ENCODE measurements around the gene CCL20. TPM values are rescaled to one million over a fixed set of nuclear protein-coding genes. Genes with fewer than 3 reads are reported as not detected.

The CCL20 gene
- total RNA-seq, 2 donors from 2014 or later = not detected

DNA sequence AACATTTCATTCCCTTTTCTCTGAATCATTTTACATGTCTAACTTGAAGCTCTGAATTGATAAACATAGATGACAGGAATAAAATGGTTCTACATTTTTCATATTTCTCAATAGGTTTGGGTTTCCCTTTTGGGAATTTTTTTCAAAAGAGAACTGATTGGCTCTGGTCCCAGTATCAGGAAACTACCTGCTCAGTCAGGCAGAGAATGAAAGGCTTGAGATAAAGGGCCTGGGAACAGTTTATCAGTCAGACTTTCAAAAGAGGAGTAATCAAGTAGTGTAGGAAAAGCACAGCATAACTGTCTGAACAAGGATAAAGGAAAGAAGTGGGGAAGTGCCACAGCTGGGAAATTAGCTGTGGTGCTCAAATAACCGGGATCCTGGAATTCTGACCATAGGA is 28.3 kb upstream of the CCL20 start:
- H3K27ac Mint-ChIP-seq = no peak overlapping the region

DNA sequence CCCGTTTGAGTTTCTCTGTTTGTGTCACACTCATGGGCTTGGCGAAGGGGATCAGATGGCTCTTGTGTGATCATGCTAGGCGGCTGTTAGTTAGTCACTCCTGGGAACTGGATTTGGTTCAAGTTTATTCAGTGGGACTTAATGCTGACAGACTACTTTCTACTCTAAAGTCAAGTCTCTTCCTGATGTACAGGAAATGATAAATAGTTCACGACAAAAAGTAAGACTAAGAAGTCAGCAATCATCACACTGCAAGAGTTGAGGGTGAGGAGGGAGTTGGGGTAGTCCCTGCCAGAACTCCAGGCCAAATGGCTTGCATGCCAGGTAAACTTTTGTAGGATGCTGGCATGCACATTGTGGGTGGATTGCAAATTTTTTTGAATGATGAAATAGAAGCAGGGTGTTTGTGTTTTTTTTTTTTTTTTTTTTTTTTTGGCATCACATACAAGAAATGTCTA is 25.1 kb upstream of the CCL20 start:
- no peak for DNase-seq
- H3K9me3 ChIP-seq (ENCODE audit: control insufficient read depth, low read length) = no peaks in the 10 kb centered on the region
- H3K36me3 ChIP-seq (ENCODE audit: control insufficient read depth, insufficient read depth, low read length) = no peaks in the 10 kb centered on the region
- 96 to 100% methylated on average over 2 to 4 of the region's 4 CpGs for WGBS, 2 experiments (ENCODE audit: insufficient coverage in 1 of 2, insufficient read length in 1 of 2)
- TF ChIP-seq, protein P1, sequence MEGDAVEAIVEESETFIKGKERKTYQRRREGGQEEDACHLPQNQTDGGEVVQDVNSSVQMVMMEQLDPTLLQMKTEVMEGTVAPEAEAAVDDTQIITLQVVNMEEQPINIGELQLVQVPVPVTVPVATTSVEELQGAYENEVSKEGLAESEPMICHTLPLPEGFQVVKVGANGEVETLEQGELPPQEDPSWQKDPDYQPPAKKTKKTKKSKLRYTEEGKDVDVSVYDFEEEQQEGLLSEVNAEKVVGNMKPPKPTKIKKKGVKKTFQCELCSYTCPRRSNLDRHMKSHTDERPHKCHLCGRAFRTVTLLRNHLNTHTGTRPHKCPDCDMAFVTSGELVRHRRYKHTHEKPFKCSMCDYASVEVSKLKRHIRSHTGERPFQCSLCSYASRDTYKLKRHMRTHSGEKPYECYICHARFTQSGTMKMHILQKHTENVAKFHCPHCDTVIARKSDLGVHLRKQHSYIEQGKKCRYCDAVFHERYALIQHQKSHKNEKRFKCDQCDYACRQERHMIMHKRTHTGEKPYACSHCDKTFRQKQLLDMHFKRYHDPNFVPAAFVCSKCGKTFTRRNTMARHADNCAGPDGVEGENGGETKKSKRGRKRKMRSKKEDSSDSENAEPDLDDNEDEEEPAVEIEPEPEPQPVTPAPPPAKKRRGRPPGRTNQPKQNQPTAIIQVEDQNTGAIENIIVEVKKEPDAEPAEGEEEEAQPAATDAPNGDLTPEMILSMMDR (conservative IDR thresholded peaks at IDR 0.05) = no peak
- H3K27ac ChIP-seq (ENCODE audit: low read depth, low read length) = no peak overlapping the region
- H3K4me3 Mint-ChIP-seq = no peak overlapping the region
- no peak overlapping the region for H3K9ac ChIP-seq (ENCODE audit: extremely low read depth, low read length, poor library complexity, severe bottlenecking)
- H3K27me3 Mint-ChIP-seq (ENCODE audit: insufficient read depth) = no peaks in the 10 kb centered on the region
- no peaks in the 10 kb centered on the region for H3K4me1 ChIP-seq (ENCODE audit: control insufficient read depth, insufficient read depth, low read length)
- peaks cover 7% of the 10 kb centered on the region for H3K4me1 Mint-ChIP-seq
- H3K9me3 Mint-ChIP-seq = no peaks in the 10 kb centered on the region
- H3K4me3 ChIP-seq (ENCODE audit: low read length) = no peak overlapping the region
- no peak overlapping the region for H3K27ac Mint-ChIP-seq
- no peaks in the 10 kb centered on the region for H3K27me3 ChIP-seq (ENCODE audit: control insufficient read depth, insufficient read depth, low read length, poor library complexity, severe bottlenecking)
- no peaks in the 10 kb centered on the region for H3K36me3 Mint-ChIP-seq (ENCODE audit: low read depth)

More for the DNA sequence above, 28.3 kb upstream of the CCL20 start:
- Histone ChIP-seq H3K9me3 (ENCODE audit: control insufficient read depth, low read length) (no peaks in the 10 kb centered on the region), H3K4me3 (ENCODE audit: low read length) (no peak overlapping the region), H3K4me1 (ENCODE audit: control insufficient read depth, insufficient read depth, low read length) (no peaks in the 10 kb centered on the region), H3K9ac (ENCODE audit: extremely low read depth, low read length, poor library complexity, severe bottlenecking) (no peak overlapping the region), H3K27me3 (ENCODE audit: control insufficient read depth, insufficient read depth, low read length, poor library complexity, severe bottlenecking) (no peaks in the 10 kb centered on the region), H3K27ac (ENCODE audit: low read depth, low read length) (no peak overlapping the region), H3K36me3 (ENCODE audit: control insufficient read depth, insufficient read depth, low read length) (no peaks in the 10 kb centered on the region)
- H3K9me3 Mint-ChIP-seq = no peaks in the 10 kb centered on the region
- WGBS, 2 experiments (ENCODE audit: insufficient coverage in 1 of 2, insufficient read length in 1 of 2) = 75 to 76% methylated on average over 1 of the region's 1 CpG
- no peaks in the 10 kb centered on the region for H3K36me3 Mint-ChIP-seq (ENCODE audit: low read depth)
- TF ChIP-seq, protein P1 (conservative IDR thresholded peaks at IDR 0.05) = no peak
- peaks cover 7% of the 10 kb centered on the region for H3K4me1 Mint-ChIP-seq
- no peak overlapping the region for H3K4me3 Mint-ChIP-seq
- DNase-seq = no peak
- H3K27me3 Mint-ChIP-seq (ENCODE audit: insufficient read depth) = no peaks in the 10 kb centered on the region

- no peaks in the 10 kb centered on the region for H3K36me3 Mint-ChIP-seq (ENCODE audit: low read depth)
- no peaks in the 10 kb centered on the region for H3K9me3 ChIP-seq (ENCODE audit: control insufficient read depth, low read length)
- WGBS, 2 experiments (ENCODE audit: insufficient coverage in 1 of 2, insufficient read length in 1 of 2) = 87 to 95% methylated on average over 2 to 4 of the region's 4 CpGs
- H3K9me3 Mint-ChIP-seq = no peaks in the 10 kb centered on the region
- no peak for DNase-seq
- TF ChIP-seq, protein P1 (conservative IDR thresholded peaks at IDR 0.05) = no peak
- no peaks in the 10 kb centered on the region for H3K4me1 ChIP-seq (ENCODE audit: control insufficient read depth, insufficient read depth, low read length)
- H3K27ac ChIP-seq (ENCODE audit: low read depth, low read length) = no peak overlapping the region
- no peak overlapping the region for H3K4me3 ChIP-seq (ENCODE audit: low read length)
- peaks cover 7% of the 10 kb centered on the region for H3K4me1 Mint-ChIP-seq
- H3K9ac ChIP-seq (ENCODE audit: extremely low read depth, low read length, poor library complexity, severe bottlenecking) = no peak overlapping the region
- no peak overlapping the region for H3K27ac Mint-ChIP-seq
- no peaks in the 10 kb centered on the region for H3K36me3 ChIP-seq (ENCODE audit: control insufficient read depth, insufficient read depth, low read length)
- no peaks in the 10 kb centered on the region for H3K27me3 ChIP-seq (ENCODE audit: control insufficient read depth, insufficient read depth, low read length, poor library complexity, severe bottlenecking)
- H3K4me3 Mint-ChIP-seq = no peak overlapping the region
- H3K27me3 Mint-ChIP-seq (ENCODE audit: insufficient read depth) = no peaks in the 10 kb centered on the region
Measured at GRCh38 chr2:227789803-227790202, 23.8 kb upstream of the CCL20 start.

Data from endodermal cell (in vitro differentiated cells).